NCI-H446 treated with DMSO at 0.1 percent for 48 hours (cell line): ENCODE data around the gene RTL10.
"Not testable (repeated sequence)": the region's sequence is repeated elsewhere in the genome, so short reads cannot be mapped to it uniquely, and the experiment has no call there.

Experiments used
- DNase-seq: peaks from one replicate; lab custom pipeline; 2025; lab: John Stamatoyannopoulos, UW

The RTL10 gene

GRCh38 chr22:19843857-19844376 is 10.8 kb downstream of the RTL10 start:
- DNase-seq, result no peak

GRCh38 chr22:19843107-19843856 is 11.4 kb downstream of the RTL10 start:
- DNase-seq, result no peak

GRCh38 chr22:19842393-19843106 is 12.1 kb downstream of the RTL10 start:
- DNase-seq, result no peak

- no peak for DNase-seq
These were observed 12.9 kb downstream of the RTL10 start for GRCh38 chr22:19841641-19842392.

DNA sequence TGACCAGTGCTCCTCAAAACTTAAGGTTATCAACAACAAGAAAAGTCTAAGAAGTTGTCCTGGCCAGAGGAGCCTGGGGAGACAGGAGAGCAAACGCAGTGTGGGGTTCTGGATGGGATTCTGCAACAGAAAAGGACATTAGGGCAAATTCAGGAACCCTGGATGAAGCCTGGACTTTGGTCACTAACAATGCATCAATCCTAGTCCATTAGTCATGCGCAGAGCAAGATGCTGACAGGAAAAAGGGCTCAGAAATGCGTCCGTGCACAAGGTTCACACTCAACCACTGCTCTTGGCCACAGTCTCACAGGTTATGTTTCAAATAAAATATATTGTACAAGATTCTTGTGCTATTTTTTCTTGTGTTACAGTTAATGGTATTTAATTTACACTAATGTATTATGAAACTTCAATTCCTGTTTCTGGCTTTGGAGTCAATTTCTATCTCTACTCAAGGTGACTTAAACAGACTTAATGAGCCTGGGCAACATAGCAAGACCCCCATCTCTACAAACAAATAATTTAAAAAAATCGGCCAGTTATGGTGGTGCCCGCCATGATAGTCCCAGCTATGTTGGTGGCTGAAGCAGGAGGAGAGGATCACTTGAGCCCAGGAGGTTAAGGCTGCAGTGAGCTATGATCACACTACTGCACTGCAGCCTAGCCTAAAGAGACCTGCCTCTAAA is 13.6 kb downstream of the RTL10 start:
- DNase-seq, result no peak

- no peak for DNase-seq
These were observed 14.6 kb downstream of the RTL10 start for GRCh38 chr22:19840059-19840458.

DNA sequence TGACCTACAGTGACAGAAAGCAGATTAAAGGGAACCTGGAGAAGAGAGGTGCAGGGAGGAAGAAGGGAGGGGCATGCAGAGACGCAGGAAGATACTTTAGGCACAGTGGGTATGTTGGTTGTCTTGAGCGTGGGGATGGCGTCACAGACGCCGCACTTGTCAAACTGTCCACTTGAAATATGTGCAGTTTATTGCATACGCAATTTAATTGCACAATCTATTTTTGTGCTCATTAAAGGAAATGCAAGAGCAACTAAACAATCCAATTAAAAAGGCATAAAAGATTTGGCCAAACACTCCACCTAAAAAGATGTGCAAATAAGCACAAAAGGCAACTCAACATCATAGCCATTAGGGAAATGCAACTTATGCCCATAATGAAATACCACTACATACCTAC is 16.8 kb downstream of the RTL10 start:
- DNase-seq, result no peak

- DNase-seq, result no peak
These were observed 18.2 kb downstream of the RTL10 start for GRCh38 chr22:19836512-19836911.

GRCh38 chr22:19834599-19834998 is 20.1 kb downstream of the RTL10 start:
- no peak for DNase-seq

- not testable (repeated sequence) for DNase-seq
These were observed 21.3 kb downstream of the RTL10 start for GRCh38 chr22:19833327-19833726.

DNA sequence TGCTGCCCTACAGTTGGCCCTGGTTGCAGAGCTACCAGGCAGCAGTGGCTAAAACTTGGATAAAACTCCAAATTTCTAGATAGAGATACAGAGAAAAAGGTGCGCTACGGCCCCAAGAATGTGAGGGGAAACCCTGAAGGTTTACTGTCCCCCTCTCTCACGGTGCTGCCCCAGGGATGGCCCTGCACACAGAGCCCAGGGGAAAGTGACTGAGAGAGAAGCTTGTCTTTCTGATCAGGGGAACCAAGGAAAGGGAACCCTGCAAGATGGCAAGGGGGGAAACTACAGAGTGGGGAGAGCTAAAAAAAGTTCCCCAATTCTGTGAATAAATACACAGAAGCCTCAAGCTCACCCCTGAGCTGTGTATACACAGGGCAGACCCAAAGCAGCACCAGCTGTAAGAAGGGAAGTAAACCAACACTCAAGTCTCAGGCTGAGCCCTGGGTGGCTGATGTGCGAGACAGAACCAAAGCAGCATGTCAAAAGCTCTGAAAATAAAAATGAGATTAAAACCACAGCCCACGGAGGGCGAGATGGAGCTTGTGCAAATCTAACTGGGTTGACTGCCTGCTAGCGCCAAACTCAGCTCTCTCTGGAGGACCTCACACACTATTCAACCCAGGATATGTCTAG is 22.1 kb downstream of the RTL10 start:
- no peak for DNase-seq

DNA sequence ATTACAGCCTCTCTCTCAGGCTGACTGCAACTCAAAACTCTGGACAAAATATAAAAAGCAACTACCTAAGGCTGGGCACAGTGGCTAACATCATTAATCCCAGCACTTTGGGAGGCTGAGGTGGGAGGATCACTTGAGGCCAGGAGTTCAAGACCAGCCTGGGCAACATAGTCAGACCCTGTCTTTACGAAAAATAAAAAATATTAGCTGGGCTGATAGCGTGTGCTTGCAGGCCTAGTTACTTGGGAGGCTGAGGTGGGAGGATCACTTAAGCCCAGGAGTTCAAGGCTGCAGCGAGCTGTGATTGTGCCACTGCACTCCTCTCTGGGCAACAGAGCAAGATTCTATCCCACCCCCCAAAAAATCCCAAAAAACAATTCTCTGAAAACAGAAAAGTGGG is 22.7 kb downstream of the RTL10 start:
- not testable (repeated sequence) for DNase-seq

DNA sequence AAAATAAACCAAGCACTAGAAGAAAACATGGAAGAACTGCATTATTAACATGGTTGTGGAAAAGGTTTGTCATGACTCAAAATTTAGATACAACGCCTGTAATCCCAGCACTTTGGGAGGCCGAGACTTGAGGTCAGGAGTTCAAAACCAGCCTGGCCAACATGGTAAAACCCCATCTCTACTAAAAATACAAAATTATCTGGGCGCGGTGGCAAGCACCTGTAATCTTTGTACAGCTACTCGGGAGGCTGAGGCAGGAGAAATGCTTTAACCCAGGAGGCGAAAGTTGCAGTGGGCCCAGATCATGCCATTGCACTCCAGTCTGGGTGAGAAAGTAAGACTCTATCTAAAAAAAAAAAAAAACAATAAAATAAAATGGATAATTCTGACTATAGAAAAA is 23.7 kb downstream of the RTL10 start:
- no peak for DNase-seq

- no peak for DNase-seq
These were observed 26.7 kb downstream of the RTL10 start for GRCh38 chr22:19828035-19828401.

- DNase-seq, result no peak
These were observed 27.2 kb downstream of the RTL10 start for GRCh38 chr22:19827341-19828034.

GRCh38 chr22:19826619-19826950 is 28.1 kb downstream of the RTL10 start:
- no peak for DNase-seq

DNA sequence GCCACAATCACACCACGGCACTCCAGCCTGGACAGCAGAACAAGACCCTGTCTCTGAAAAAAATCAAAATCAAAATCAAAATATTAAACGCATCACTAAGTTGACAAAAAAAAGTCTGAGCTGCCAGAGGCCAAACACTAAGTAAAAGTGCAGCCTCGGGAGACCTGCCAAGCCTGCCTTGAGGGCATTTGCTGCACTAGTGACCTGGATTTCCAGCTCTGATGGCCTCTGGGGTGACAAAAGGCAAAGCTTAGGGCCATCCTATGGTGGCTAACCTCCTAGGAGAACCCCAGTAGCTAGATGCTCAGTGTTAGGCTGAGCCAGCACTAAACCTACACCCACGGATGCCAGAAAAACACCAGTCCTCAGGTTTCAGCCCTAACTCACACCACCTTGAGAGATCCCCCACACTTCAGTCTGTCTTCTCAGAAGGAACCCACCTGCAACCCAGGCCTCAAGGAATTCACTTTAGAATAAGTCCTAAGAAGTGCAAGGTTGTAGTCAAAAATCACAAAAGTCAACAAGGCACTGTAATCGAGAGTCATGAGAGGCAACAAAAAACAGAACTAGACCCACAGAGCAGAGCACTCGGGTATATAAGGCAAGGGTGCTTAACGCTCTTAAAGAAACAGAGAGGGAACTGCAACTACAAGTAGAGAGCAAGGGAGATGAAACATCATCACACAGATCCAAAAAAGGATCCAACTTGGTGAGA is 28.6 kb downstream of the RTL10 start:
- DNase-seq, result no peak

DNA sequence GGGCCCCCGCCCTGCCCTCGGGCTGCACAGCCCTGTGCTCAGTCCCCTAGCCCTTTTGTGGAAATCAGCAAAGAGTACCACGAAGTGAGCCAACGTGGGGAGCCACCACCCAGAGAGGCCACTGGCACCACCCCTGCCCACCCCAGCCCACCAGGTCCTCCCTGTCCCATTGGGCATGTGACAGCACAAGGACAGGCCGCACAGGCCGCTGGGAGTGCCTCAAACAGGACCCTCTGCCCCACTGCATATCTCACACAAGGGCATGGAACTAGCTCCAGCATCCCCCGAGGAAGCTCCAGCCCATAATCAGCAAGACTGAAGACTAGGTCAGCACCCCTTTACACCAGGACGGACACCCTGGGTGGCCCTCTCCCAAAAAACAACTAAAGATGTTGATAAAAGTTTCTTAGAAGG is 29.7 kb downstream of the RTL10 start:
- DNase-seq, result no peak

DNA sequence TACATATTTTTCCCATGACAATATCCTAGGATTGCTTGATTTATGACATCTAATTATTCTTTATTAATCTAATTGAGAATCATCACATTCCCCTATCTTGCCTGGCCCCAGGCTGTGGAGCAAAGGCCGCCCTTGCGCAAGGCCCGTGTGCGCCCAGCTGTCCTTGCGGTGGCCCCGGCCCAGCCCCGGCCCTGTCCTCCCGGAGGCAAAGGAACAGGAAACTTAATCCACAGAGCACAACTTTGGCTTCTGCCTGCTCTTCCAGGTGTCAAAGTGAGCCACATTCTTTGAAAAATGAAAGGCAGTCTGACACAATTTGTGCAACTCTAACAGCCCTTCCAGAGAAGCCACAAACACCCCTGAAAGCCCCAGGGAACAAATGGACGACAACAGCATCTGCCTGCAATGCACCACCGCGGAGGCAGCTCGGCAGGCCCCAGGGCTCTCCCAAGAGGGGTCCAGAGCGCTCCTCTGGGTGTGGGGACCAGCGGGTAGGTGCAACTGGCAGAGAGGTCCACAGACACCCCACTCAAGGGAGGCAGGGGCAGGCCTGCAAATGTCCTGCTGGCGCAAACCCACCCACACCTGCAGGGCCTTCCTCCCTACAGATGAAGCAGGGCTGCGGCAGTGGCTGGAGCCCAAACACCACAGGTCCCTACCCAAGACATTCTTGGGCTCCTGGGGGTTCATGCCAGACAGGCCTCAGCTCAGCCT is 30.3 kb downstream of the RTL10 start:
- DNase-seq, result no peak

- no peak for DNase-seq
These were observed 30.8 kb downstream of the RTL10 start for GRCh38 chr22:19823902-19824211.
